Measurements from ENCODE around the gene RPGRIP1L.

The RPGRIP1L gene

DNA sequence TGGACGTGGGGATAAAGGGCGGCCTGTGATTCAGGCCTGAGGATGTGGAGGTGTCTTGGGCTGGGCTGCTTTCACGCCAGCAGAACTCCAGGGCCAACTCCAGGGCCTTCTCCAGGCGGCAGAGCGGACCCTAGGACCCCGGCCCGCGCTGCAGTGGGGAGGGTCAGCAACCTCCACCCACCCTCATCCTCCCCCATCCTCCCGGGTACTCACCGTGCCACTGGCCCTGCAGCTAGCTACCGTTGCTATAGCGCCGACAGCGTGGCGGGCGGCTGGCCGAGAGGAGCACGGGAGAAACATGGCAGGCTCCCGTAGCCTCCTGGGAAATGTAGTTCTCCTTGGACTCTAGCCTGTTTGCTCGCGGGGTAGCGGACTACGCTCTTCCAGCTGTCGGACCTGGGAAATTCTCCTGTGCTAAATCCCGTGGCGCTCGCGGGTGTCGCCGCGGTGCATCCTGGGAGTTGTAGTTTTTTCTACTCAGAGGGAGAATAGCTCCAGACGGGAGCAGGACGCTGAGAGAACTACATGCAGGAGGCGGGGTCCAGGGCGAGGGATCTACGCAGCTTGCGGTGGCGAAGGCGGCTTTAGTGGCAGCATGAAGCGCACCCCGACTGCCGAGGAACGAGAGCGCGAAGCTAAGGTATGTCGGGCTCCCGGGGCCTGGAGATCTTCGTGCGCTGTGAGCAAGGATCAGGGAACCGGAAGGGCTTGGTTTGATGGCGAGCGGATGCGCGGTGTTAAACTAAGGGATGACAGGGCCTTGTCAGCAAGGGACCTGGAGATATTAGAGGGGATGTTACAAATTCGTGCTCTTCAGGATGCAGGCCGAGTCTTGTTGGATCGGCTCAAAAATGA is at the start of gene RPGRIP1L, which contains the start of gene FTO:
Gene RPGRIP1L, minus strand, starts transcription at position 270 of the 855 bp plus-strand sequence. CDS start 3,136 bp downstream, outside the sequence.
Gene FTO, plus strand, starts transcription at position 567 of the 855 bp plus-strand sequence.
- Histone ChIP-seq H3K79me2 (ENCODE audit: control insufficient read depth, insufficient read depth, low read length, unreplicated experiment) (peaks cover 50% of the 10 kb centered on the region), H3K27me3 (ENCODE audit: insufficient read depth, low read length) (no peaks in the 10 kb centered on the region), H3K36me3 (ENCODE audit: insufficient read depth, low read length) (peaks cover 22% of the 10 kb centered on the region), H2AFZ (ENCODE audit: low read length, unreplicated experiment) (peak within 1 kb of the TSS; percentile 97), H3K27ac (ENCODE audit: low read depth, low read length) (peak within 1 kb of the TSS; percentile 47), H3K4me3 (ENCODE audit: low read depth, low read length) (peak within 1 kb of the TSS; percentile 98), H3K4me1 (ENCODE audit: control insufficient read depth, insufficient read depth, low read length, unreplicated experiment) (peaks cover 17% of the 10 kb centered on the region)

DNA sequence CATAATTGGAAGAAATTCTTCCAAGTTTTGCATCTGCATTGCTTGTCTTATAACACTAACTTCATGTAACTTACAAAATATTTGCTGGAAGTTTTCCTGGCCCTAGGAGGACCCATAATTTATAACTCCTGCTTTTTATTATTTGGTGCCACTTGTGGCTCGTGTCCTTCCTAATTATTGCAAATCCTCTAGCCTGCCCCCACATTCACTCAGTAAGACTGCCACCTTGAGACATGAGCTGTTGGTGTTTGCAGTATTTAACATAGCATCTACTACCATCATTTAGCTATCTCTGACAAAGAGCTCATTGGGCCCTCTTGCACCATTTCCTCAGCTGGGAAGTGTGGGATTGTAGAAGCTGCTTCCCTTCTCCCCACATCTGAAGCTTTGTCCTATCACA is 49.8 kb upstream of the RPGRIP1L start:
- peaks cover 11% of the 10 kb centered on the region for H3K4me1 ChIP-seq (ENCODE audit: control insufficient read depth, insufficient read depth, low read length, unreplicated experiment)
- no peaks in the 10 kb centered on the region for H3K36me3 ChIP-seq (ENCODE audit: insufficient read depth, low read length)
- H3K27me3 ChIP-seq (ENCODE audit: insufficient read depth, low read length), result no peaks in the 10 kb centered on the region
- no peak overlapping the region for H2AFZ ChIP-seq (ENCODE audit: low read length, unreplicated experiment)
- no peak overlapping the region for H3K4me3 ChIP-seq (ENCODE audit: low read depth, low read length)
- no peak overlapping the region for H3K27ac ChIP-seq (ENCODE audit: low read depth, low read length)
- peaks cover 63% of the 10 kb centered on the region for H3K79me2 ChIP-seq (ENCODE audit: control insufficient read depth, insufficient read depth, low read length, unreplicated experiment)

GRCh38 chr16:53752560-53752959 is 48.9 kb upstream of the RPGRIP1L start:
- Histone ChIP-seq H3K4me1 (ENCODE audit: control insufficient read depth, insufficient read depth, low read length, unreplicated experiment) (peaks cover 11% of the 10 kb centered on the region), H3K36me3 (ENCODE audit: insufficient read depth, low read length) (no peaks in the 10 kb centered on the region), H3K79me2 (ENCODE audit: control insufficient read depth, insufficient read depth, low read length, unreplicated experiment) (peaks cover 66% of the 10 kb centered on the region), H3K27ac (ENCODE audit: low read depth, low read length) (no peak overlapping the region), H2AFZ (ENCODE audit: low read length, unreplicated experiment) (no peak overlapping the region), H3K4me3 (ENCODE audit: low read depth, low read length) (no peak overlapping the region), H3K27me3 (ENCODE audit: insufficient read depth, low read length) (no peaks in the 10 kb centered on the region)

DNA sequence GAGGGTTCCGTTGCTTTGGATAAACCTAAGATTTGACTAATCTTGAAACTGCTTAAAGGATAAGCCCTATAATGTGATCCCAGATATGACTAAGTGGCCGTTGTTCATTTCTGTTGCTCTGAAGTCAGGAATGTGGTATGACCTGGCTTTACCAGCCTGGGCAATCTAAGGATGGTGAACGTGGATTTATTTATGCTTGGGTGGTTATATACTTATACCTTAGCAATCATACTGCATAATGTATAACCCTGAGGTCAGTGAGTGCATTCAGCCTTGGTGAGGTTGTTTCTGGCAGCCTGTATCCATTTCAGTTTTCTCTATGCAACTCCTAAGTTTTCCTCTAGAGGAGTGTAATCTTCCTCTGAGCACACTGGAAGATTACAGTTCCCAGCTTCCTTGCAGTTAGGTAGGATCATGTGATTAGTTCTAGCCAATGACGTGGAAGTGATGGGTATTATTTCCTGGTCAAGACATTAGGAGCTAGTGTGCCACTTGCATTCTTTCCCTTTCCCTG is 42.2 kb upstream of the RPGRIP1L start:
- peak overlapping the region; percentile 95 for H3K27ac ChIP-seq (ENCODE audit: low read depth, low read length)
- peaks cover 35% of the 10 kb centered on the region for H3K4me1 ChIP-seq (ENCODE audit: control insufficient read depth, insufficient read depth, low read length, unreplicated experiment)
- H2AFZ ChIP-seq (ENCODE audit: low read length, unreplicated experiment), result no peak overlapping the region
- H3K36me3 ChIP-seq (ENCODE audit: insufficient read depth, low read length), result no peaks in the 10 kb centered on the region
- no peaks in the 10 kb centered on the region for H3K27me3 ChIP-seq (ENCODE audit: insufficient read depth, low read length)
- H3K79me2 ChIP-seq (ENCODE audit: control insufficient read depth, insufficient read depth, low read length, unreplicated experiment), result peaks cover 60% of the 10 kb centered on the region
- peak overlapping the region; percentile 51; the same call in 1 of the 2 replicates for H3K4me3 ChIP-seq (ENCODE audit: low read depth, low read length)

DNA sequence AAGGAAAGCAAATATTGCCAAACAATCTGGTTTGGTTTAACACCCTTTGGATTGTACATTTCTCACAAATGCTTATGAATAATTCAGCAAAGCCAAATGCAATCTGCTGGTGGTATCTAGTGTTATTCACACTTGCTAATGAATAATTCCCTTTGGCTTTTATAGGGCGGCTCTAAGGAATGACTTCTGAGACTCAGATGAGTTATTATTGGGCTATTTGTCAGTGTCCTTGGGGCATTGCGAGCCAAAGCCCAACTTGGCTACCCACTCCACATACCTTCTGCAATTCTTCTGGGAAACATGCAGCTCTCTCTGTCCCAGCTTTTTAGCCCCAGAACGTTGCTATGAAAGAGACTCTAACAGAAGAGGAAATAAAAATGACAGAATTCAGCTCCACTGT is 41.4 kb upstream of the RPGRIP1L start:
- Histone ChIP-seq H3K4me1 (ENCODE audit: control insufficient read depth, insufficient read depth, low read length, unreplicated experiment) (peaks cover 35% of the 10 kb centered on the region), H3K27ac (ENCODE audit: low read depth, low read length) (peak overlapping the region; percentile 95), H3K27me3 (ENCODE audit: insufficient read depth, low read length) (no peaks in the 10 kb centered on the region), H2AFZ (ENCODE audit: low read length, unreplicated experiment) (no peak overlapping the region), H3K4me3 (ENCODE audit: low read depth, low read length) (peak overlapping the region; percentile 51), H3K79me2 (ENCODE audit: control insufficient read depth, insufficient read depth, low read length, unreplicated experiment) (peaks cover 58% of the 10 kb centered on the region), H3K36me3 (ENCODE audit: insufficient read depth, low read length) (no peaks in the 10 kb centered on the region)

- Histone ChIP-seq H3K36me3 (ENCODE audit: insufficient read depth, low read length) (no peaks in the 10 kb centered on the region), H3K27ac (ENCODE audit: low read depth, low read length) (peak overlapping the region; percentile 95), H3K4me1 (ENCODE audit: control insufficient read depth, insufficient read depth, low read length, unreplicated experiment) (peaks cover 35% of the 10 kb centered on the region), H2AFZ (ENCODE audit: low read length, unreplicated experiment) (no peak overlapping the region), H3K27me3 (ENCODE audit: insufficient read depth, low read length) (no peaks in the 10 kb centered on the region), H3K4me3 (ENCODE audit: low read depth, low read length) (peak overlapping the region; percentile 51; the same call in 1 of the 2 replicates), H3K79me2 (ENCODE audit: control insufficient read depth, insufficient read depth, low read length, unreplicated experiment) (peaks cover 58% of the 10 kb centered on the region)
These were observed 40.8 kb upstream of the RPGRIP1L start for GRCh38 chr16:53744449-53744848.

DNA sequence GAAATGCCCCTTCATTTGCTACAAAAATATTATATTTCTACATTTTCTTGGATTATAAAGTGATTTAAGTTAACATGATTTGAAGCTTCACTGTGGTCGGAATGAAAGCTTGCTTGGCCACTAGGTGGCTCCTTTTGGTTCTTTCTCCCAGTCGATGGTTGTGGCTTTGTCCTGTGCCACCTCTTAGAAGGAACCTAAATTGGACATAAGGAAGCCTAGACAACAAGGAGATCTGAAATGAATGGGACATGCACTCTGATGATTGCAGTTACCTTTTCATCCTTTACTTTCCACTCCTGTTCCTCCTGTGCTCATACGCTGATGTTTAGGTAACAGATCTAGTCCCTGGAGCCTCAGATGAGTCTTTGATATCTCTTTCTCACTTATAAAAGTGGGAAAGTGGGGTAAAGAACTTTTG is 39.5 kb upstream of the RPGRIP1L start:
- H3K27ac ChIP-seq (ENCODE audit: low read depth, low read length), result no peak overlapping the region
- no peak overlapping the region for H3K4me3 ChIP-seq (ENCODE audit: low read depth, low read length)
- H3K27me3 ChIP-seq (ENCODE audit: insufficient read depth, low read length), result no peaks in the 10 kb centered on the region
- H3K79me2 ChIP-seq (ENCODE audit: control insufficient read depth, insufficient read depth, low read length, unreplicated experiment), result peaks cover 61% of the 10 kb centered on the region
- no peaks in the 10 kb centered on the region for H3K36me3 ChIP-seq (ENCODE audit: insufficient read depth, low read length)
- no peak overlapping the region for H2AFZ ChIP-seq (ENCODE audit: low read length, unreplicated experiment)
- peaks cover 35% of the 10 kb centered on the region for H3K4me1 ChIP-seq (ENCODE audit: control insufficient read depth, insufficient read depth, low read length, unreplicated experiment)

GRCh38 chr16:53741546-53741945 is 37.9 kb upstream of the RPGRIP1L start:
- peaks cover 57% of the 10 kb centered on the region for H3K79me2 ChIP-seq (ENCODE audit: control insufficient read depth, insufficient read depth, low read length, unreplicated experiment)
- no peak overlapping the region for H3K27ac ChIP-seq (ENCODE audit: low read depth, low read length)
- no peak overlapping the region for H3K4me3 ChIP-seq (ENCODE audit: low read depth, low read length)

DNA sequence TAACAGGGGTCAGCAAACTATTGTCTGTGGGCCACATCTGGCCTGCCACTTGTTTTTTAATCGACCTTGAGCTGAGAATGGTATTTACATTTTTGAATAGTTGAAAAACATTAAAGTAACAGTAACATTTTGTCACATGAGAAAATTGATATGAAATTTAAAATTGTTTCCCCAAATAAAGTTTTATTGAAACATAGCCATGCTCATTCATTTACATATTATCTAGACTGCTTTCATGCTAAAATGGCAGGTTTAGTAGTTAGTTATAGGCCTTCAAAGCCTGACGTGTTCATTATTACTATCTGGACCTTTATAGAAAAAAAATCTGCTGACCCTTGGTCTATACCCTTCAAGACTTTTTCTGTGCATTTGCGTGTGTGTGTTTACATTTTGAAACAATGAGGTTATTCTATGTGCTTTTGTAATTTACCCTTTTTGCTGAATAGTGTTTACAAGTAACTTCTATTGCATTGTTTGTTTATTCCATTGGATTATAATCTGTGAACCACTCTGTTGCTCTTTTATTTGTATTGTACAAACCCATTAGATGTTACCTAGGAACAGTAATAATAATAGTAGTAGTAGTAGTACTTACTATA is 37.4 kb upstream of the RPGRIP1L start:
- no peak overlapping the region for H3K27ac ChIP-seq (ENCODE audit: low read depth, low read length)
- no peaks in the 10 kb centered on the region for H3K27me3 ChIP-seq (ENCODE audit: insufficient read depth, low read length)
- no peak overlapping the region for H3K4me3 ChIP-seq (ENCODE audit: low read depth, low read length)
- no peaks in the 10 kb centered on the region for H3K36me3 ChIP-seq (ENCODE audit: insufficient read depth, low read length)
- peaks cover 25% of the 10 kb centered on the region for H3K4me1 ChIP-seq (ENCODE audit: control insufficient read depth, insufficient read depth, low read length, unreplicated experiment)
- peaks cover 57% of the 10 kb centered on the region for H3K79me2 ChIP-seq (ENCODE audit: control insufficient read depth, insufficient read depth, low read length, unreplicated experiment)
- H2AFZ ChIP-seq (ENCODE audit: low read length, unreplicated experiment), result no peak overlapping the region

More at GRCh38 chr16:53741546-53741945, 37.9 kb upstream of the RPGRIP1L start:
- no peaks in the 10 kb centered on the region for H3K27me3 ChIP-seq (ENCODE audit: insufficient read depth, low read length)
- H3K36me3 ChIP-seq (ENCODE audit: insufficient read depth, low read length), result no peaks in the 10 kb centered on the region
- no peak overlapping the region for H2AFZ ChIP-seq (ENCODE audit: low read length, unreplicated experiment)
- H3K4me1 ChIP-seq (ENCODE audit: control insufficient read depth, insufficient read depth, low read length, unreplicated experiment), result peaks cover 30% of the 10 kb centered on the region

- H2AFZ ChIP-seq (ENCODE audit: low read length, unreplicated experiment), result no peak overlapping the region
- no peaks in the 10 kb centered on the region for H3K36me3 ChIP-seq (ENCODE audit: insufficient read depth, low read length)
- H3K4me1 ChIP-seq (ENCODE audit: control insufficient read depth, insufficient read depth, low read length, unreplicated experiment), result peaks cover 19% of the 10 kb centered on the region
- H3K27ac ChIP-seq (ENCODE audit: low read depth, low read length), result no peak overlapping the region
- H3K79me2 ChIP-seq (ENCODE audit: control insufficient read depth, insufficient read depth, low read length, unreplicated experiment), result peaks cover 57% of the 10 kb centered on the region
- no peak overlapping the region for H3K4me3 ChIP-seq (ENCODE audit: low read depth, low read length)
- no peaks in the 10 kb centered on the region for H3K27me3 ChIP-seq (ENCODE audit: insufficient read depth, low read length)
These were observed 36.8 kb upstream of the RPGRIP1L start for GRCh38 chr16:53740476-53740875.
